ENCODE data around the gene ZNF316. TPM values are rescaled to one million over a fixed set of nuclear protein-coding genes. Genes with fewer than 3 reads are reported as not detected.

The ZNF316 gene
- total RNA-seq, 1 donor from 2014 or later, result 32.7 TPM

GRCh38 chr7:6639032-6639431, 1.9 kb downstream of the ZNF316 start:
- H3K27ac Mint-ChIP-seq (ENCODE audit: unreplicated experiment), result peak overlapping the region; percentile 7
- no peaks in the 10 kb centered on the region for H3K9me3 Mint-ChIP-seq (ENCODE audit: unreplicated experiment)
- no peak for DNase-seq (ENCODE audit: extremely low spot score, unreplicated experiment)
- H3K4me1 Mint-ChIP-seq (ENCODE audit: unreplicated experiment), result peaks cover 25% of the 10 kb centered on the region
- TF ChIP-seq CTCF (IDR thresholded peaks at IDR 0.05), result no peak
- H3K27me3 Mint-ChIP-seq (ENCODE audit: unreplicated experiment), result no peaks in the 10 kb centered on the region
- H3K4me3 Mint-ChIP-seq (ENCODE audit: unreplicated experiment), result peak overlapping the region; percentile 80
- peaks cover 17% of the 10 kb centered on the region for H3K36me3 Mint-ChIP-seq (ENCODE audit: unreplicated experiment)

GRCh38 chr7:6639627-6640026, 2.5 kb downstream of the ZNF316 start:
- Mint-ChIP-seq H3K4me3 (ENCODE audit: unreplicated experiment) (peak overlapping the region; percentile 80), H3K36me3 (ENCODE audit: unreplicated experiment) (peaks cover 20% of the 10 kb centered on the region), H3K4me1 (ENCODE audit: unreplicated experiment) (peaks cover 25% of the 10 kb centered on the region), H3K27ac (ENCODE audit: unreplicated experiment) (no peak overlapping the region), H3K27me3 (ENCODE audit: unreplicated experiment) (no peaks in the 10 kb centered on the region), H3K9me3 (ENCODE audit: unreplicated experiment) (no peaks in the 10 kb centered on the region)
- TF ChIP-seq CTCF (IDR thresholded peaks at IDR 0.05), result no peak
- DNase-seq (ENCODE audit: extremely low spot score, unreplicated experiment), result no peak

- no peak overlapping the region for H3K4me3 Mint-ChIP-seq (ENCODE audit: unreplicated experiment)
- peaks cover 25% of the 10 kb centered on the region for H3K4me1 Mint-ChIP-seq (ENCODE audit: unreplicated experiment)
- TF ChIP-seq CTCF (IDR thresholded peaks at IDR 0.05), result no peak
- no peaks in the 10 kb centered on the region for H3K27me3 Mint-ChIP-seq (ENCODE audit: unreplicated experiment)
- H3K9me3 Mint-ChIP-seq (ENCODE audit: unreplicated experiment), result no peaks in the 10 kb centered on the region
- no peak overlapping the region for H3K27ac Mint-ChIP-seq (ENCODE audit: unreplicated experiment)
- peaks cover 26% of the 10 kb centered on the region for H3K36me3 Mint-ChIP-seq (ENCODE audit: unreplicated experiment)
- no peak for DNase-seq (ENCODE audit: extremely low spot score, unreplicated experiment)
Observed at GRCh38 chr7:6640246-6640721, 3.2 kb downstream of the ZNF316 start.

GRCh38 chr7:6641305-6642035, 4.4 kb downstream of the ZNF316 start:
- H3K36me3 Mint-ChIP-seq (ENCODE audit: unreplicated experiment), result peaks cover 26% of the 10 kb centered on the region
- H3K27me3 Mint-ChIP-seq (ENCODE audit: unreplicated experiment), result no peaks in the 10 kb centered on the region
- H3K9me3 Mint-ChIP-seq (ENCODE audit: unreplicated experiment), result no peaks in the 10 kb centered on the region
- DNase-seq (ENCODE audit: extremely low spot score, unreplicated experiment), result no peak
- H3K27ac Mint-ChIP-seq (ENCODE audit: unreplicated experiment), result no peak overlapping the region
- TF ChIP-seq CTCF (IDR thresholded peaks at IDR 0.05), result no peak
- H3K4me3 Mint-ChIP-seq (ENCODE audit: unreplicated experiment), result no peak overlapping the region
- H3K4me1 Mint-ChIP-seq (ENCODE audit: unreplicated experiment), result peaks cover 22% of the 10 kb centered on the region

- TF ChIP-seq CTCF (IDR thresholded peaks at IDR 0.05), result no peak
- Mint-ChIP-seq H3K4me3 (ENCODE audit: unreplicated experiment) (no peak overlapping the region), H3K27ac (ENCODE audit: unreplicated experiment) (no peak overlapping the region), H3K27me3 (ENCODE audit: unreplicated experiment) (no peaks in the 10 kb centered on the region), H3K36me3 (ENCODE audit: unreplicated experiment) (peaks cover 26% of the 10 kb centered on the region), H3K4me1 (ENCODE audit: unreplicated experiment) (peaks cover 21% of the 10 kb centered on the region), H3K9me3 (ENCODE audit: unreplicated experiment) (no peaks in the 10 kb centered on the region)
- DNase-seq (ENCODE audit: extremely low spot score, unreplicated experiment), result no peak
Observed at GRCh38 chr7:6642239-6642839, 5.2 kb downstream of the ZNF316 start.
